ENCODE measurements around the gene PCDHA9.

Gene PCDHA9

GRCh38 chr5:140877262-140877581 is 29.0 kb downstream of the PCDHA9 start:
- no peak for DNase-seq

- DNase-seq, result no peak
Observed at GRCh38 chr5:140881889-140882590, 33.9 kb downstream of the PCDHA9 start, which contains the start of gene PCDHA13. Gene PCDHA13, plus strand, starts transcription at chr5:140882124. Its CDS starts 145 bp downstream, at chr5:140882269.

- DNase-seq, result no peak
Observed at GRCh38 chr5:140882591-140882899, 34.4 kb downstream of the PCDHA9 start.

GRCh38 chr5:140883373-140883772 is 35.2 kb downstream of the PCDHA9 start:
- DNase-seq, result no peak

GRCh38 chr5:140883927-140884697 is 35.9 kb downstream of the PCDHA9 start:
- DNase-seq, result no peak
